ENCODE data around the gene SHC3.

SHC3 gene

DNA sequence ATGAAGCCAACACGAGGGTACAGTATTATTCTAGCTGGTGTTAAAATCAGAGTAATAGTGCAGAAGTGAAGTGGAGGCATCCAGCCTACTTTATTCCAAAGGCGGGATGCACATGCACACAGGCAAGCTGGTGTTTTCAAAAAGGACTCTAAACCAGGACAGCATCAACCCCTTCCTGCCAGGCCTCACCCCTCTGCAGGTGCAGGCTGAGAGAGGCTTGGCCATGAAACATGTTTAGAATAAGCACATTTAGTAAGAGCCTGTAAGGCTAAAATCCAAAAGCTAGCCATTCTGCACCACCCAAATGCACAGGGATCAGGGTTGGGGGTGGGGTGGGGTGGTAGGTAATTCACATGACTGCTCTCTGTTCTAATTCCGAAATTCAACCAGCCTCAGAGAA lies 71.2 kb downstream of the SHC3 start:
- no peak for DNase-seq (ENCODE audit: low spot score)

DNA sequence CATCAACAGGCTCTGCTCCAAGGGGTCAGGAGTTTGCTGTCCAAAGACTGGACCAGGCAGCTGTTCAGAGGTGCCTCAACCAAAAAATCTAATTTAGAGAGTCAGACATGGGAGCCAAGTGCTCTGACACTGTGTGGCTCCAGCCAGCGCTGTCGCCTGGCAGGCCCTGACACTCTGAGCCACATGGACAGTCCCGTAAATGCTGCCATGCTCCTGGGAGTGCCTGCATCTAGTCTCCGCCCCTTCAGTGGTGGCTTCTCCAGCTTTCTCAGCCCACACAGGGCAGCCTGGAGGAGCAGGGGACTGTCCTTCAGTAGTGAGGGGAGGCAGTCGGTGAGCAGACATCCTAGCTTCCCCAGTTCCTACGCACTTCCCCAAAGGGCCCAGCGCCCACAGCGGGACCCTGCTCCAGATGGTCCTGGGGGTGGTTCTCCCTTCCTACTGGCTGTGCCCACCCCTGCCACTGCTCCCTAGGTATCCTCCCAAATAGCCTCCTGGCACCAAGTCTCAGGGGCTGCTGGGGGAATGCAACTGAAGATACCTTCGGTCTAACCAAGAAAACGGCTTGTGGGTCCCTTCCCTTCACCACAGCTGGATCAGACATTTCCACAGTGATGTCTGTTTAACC lies 72.3 kb downstream of the SHC3 start:
- no peak for DNase-seq (ENCODE audit: low spot score)

DNA sequence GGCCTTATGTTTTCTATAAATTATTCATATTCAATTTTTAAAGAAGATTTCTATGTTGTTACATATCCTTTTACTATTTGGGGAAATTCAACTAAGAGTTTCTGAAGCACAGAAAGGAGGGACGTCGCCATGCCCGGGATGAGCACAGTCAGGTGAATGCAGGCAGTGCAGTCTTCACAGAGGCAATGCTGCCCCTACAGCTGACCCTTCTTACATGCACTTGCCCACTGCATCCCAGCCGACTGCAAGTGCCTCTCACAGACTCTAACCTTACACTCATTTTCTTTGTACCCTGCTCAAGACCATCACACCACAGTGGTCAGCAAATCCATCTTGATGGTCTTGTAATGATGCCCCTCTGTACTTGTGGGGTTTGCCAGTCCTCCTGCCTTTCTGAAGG lies 73.8 kb downstream of the SHC3 start:
- no peak for DNase-seq (ENCODE audit: low spot score)

DNA sequence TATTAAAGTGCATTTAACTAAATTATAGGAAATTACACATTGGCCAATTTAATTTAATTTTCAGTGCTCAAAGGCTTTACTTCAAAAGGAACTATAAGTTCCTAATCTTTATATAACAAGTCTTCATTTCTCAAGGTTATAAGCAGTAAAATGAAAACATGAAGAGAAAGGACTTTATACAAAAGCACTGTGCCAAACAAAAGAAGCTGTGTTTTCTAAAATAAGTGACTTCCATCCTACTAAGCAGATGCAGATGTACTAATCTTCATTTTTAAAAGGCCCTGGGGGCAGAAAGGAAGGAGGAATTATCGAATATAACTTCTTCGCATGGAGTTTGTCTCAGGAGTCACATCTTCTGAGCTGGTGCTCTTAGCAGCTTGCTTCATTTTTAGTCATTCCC lies 81.4 kb downstream of the SHC3 start:
- DNase-seq (ENCODE audit: low spot score) = no peak

DNA sequence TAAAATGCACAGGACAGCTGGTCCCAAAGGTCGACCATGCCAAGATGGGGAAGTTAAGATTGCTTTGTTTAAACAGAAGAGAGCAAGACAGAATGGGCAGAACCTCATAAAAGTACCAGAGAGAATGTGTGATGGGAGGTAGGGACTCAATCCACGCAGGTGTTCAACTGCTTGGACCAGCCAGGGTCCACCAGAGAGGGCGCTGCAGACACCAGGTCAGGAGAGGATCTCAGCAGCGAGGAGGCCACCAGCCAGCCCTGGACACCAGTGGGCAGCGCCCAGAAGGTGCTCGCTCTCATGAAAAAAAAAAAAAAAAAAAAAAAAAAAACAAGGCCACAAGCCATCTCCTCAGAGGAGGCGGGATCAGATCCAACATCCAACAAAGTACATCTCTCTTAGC lies 81.8 kb downstream of the SHC3 start:
- DNase-seq (ENCODE audit: low spot score) = no peak

DNA sequence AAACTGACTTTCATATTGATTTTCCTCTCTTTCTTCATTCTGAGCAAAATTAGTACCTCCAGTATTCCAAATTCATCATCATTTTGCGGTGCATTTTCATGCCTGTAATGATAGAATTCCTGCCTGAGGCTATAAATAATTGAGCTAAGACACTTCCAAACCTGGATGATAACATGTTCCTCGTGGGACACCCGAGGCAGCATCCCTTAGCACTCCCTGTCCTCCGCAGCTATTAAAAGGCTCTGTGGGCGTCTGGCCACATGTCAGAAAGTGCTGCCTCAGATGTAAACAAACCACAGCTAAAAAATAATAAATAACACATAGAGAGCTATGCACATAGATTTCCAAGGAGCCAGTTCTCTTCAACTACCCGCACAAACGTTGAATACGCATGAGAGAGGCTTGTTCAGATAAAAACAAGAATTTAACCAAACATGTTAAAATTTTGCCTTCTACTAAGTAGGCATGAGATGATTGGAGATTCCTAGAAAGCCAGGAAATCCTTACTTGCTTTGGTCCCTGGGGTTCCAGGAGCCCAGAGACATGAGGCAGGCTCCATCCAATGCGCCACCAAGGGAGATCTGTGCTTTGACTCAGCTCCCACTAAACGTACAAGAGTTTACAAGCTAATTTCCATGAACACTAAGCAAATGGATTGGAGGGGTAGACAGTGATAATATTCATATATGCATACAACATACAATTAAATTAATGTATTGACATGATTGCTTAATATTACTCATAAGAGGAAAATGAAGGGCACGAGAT lies 82.7 kb downstream of the SHC3 start:
- DNase-seq (ENCODE audit: low spot score) = no peak

DNA sequence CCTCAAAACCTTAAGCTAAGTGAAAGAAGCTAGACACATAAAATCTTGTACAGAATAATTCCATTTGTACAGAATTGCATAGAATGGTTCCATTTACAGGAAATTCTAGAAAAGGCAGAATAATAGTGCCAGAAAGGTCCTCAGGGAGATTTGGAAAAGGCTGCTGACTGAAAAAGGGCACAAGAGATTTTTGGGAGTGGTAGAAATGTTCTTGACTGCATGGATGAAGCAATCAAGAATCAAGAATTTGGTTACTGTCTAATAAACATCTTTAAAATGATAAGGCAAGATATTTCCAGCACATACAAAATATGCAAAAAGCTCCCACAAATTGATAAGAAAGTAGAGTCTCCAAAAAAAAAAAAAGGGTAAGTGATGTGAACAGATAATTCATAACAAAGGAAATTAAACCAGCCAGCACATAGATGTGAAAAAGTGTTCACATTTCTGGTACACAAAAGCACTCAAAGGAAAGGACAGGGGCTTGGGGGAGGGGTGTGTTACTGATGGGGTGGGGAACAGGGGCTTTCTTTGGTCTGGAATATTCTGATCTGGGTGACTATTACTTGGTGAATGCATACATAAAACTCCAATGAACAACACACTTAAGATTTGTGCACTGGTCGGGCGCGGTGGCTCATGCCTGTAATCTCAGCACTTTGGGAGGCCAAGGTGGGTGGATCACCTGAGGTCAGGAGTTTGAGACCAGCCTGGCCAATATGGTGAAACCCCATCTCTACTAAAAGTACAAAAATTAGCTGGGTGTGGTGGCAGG lies 85.2 kb downstream of the SHC3 start:
- DNase-seq (ENCODE audit: low spot score) = no peak

DNA sequence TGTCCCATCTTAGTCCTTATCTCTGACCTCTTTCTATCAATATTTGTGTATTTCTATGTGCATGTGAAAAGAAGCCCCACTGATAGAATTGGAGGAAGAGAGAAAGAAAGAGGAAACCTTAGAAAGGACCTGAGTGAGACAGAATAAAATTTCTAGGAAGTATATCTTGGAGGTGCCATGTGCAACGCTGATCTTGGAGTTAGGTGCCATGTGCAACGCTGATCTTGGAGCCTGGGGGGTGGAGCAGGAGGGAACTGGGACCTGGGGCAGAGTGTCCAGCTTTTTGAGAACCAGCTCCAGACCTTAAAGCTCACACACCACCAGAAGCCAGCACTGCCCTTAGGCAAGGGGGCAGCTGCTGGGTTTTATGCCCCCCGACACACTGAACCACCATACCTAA lies 89.4 kb downstream of the SHC3 start:
- no peak for DNase-seq (ENCODE audit: low spot score)

DNA sequence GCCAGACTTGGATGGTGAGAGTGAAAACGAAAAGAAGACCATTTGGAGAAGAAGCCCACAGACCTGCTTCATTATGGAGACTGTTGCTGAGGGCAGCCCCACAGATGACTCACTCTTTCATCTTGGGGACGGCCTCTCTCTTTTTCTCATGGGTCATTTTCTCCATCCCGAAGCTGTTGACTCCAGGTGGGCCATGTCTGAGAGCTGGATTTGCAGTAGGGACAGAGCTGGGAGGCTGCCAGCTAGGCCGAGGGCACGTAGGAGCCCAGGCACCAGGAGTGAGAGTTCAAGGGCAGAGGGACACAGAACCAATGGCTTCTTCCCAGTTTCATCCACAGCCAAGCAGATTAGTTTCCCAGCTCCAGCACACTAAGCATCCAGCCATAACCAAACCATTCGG lies 95.0 kb downstream of the SHC3 start:
- no peak for DNase-seq (ENCODE audit: low spot score)

DNA sequence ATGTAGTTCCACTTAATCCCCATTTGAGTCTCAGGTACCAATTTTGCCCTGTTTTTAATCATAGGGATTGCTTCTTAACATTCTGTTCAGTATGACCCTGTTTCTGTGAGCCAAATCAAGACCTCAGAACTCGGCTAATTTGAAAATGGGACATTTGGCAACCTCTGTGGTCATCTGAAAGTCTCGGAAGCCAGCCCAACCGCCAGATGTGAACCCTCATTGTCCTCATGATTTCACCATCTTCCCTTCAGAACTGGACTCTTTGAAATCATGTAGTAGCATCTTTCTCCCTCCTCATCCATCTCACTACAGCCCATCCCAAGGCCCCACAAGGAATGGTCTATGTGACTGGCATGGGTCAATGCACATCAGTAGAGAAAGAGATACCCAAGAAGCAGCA lies 98.4 kb downstream of the SHC3 start:
- peak; percentile 35 for DNase-seq (ENCODE audit: low spot score)

DNA sequence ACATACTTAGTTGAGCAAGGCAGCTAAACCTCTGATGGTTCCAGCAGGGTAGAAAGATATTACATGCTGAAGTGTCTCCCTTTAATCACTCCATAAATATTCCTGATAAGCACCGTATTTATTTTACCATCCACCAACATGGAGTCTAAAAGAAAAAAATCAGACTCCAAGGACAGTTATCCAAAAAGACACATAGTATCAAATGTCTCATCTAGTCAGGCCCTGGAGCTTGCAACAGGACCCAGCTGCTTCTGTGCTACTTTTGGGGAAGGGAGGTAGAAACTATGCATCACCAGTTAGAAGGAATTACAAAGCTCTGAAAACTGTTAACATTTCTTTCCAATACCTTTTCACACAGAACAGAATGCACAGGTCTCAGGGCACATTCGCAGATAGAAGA lies 99.2 kb downstream of the SHC3 start:
- no peak for DNase-seq (ENCODE audit: low spot score)

DNA sequence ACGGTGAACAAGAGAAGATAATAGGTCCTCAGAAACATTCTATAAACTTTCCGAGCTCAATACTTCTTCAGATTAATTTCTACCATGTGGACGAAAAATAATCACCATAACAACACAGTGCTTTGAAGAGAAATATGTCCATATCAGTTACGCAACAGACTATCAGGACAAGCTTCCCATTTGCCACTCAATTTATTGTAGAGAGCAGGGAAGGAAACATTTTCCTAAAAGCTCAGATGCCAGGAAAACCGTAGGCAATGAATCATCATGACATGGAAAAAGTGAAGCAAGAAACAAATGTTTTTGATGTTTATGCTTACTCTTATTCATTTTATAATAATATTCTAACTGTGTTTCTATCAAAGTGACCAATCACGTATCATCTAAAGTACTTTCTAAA lies 99.8 kb downstream of the SHC3 start:
- DNase-seq (ENCODE audit: low spot score) = peak; percentile 38

DNA sequence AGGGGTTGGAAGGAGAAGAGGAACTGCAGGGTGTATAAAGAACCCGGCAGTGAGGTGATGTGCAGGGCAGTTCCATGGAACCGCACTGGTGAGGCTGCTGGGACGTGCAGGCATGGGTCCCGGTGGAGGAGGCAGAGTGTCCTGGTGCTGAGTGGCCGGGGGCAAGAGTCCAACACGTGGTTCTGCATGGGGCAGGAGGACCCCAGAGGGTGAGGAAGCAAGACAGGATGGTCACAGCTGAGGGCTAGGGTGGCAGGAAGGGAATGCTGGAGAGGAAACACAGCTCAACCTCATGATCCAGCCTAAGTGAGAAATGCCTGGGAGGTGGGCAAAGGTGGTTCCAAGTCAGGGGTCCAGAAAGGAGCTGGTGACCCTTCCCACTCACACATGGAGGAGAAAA lies 100.2 kb downstream of the SHC3 start:
- no peak for DNase-seq (ENCODE audit: low spot score)

DNA sequence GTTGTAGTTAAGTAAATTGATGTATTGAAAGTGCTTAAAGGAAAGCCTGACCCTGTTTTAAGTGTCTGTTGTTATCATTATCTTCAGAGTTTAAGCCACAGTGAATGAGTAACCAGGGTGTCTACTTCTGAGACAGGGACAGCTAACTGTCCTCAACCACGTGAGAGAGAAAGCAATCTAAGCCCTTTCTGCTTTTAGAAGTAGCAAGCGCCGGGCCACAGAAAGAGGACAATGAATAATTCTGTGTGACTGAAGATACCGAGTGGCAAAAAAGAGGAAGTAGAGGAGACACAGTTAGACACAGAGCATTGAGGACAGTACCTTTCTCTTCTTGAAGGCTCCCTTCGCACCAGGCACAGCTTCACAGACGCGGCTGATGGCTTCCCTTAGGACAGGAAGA lies 101.1 kb downstream of the SHC3 start:
- DNase-seq (ENCODE audit: low spot score) = no peak

DNA sequence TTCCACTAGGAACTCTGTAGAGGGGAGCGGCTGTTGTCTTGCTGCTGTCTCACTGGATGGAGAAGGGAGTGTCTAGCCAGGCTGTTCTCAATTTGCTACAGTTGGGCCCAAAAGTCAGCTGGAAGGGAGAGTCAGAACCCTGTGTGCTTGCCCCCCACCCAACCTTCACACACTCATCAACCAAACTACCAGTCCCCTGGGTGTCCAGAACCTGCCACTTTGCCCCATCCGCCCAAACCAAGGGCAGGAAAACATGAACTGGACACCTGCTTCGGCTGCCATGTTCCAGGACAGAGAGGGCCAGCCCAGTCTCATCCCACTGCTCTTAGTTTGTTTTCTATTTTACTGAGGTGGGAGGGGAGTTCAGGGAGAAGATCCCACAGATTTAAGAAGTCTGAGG lies 105.2 kb downstream of the SHC3 start:
- DNase-seq (ENCODE audit: low spot score) = no peak

DNA sequence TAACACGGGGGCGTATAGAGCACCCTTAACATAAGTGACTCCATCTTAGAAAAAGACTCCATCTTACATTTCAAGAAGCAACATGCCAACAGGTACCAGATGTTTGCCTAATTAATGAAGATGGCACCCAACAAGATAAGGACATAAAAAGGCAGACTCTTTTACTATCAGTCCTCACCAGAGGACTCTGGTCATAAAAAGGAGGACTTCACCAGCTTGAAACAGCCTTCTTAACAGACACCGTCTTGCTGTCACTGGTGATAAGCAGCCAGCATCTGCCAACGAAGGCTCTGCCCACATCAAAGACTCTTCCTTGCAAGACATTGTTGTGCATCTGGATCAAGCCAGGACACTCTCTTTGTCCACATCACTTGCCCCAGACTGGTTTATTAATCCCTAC lies 107.0 kb downstream of the SHC3 start:
- no peak for DNase-seq (ENCODE audit: low spot score)

DNA sequence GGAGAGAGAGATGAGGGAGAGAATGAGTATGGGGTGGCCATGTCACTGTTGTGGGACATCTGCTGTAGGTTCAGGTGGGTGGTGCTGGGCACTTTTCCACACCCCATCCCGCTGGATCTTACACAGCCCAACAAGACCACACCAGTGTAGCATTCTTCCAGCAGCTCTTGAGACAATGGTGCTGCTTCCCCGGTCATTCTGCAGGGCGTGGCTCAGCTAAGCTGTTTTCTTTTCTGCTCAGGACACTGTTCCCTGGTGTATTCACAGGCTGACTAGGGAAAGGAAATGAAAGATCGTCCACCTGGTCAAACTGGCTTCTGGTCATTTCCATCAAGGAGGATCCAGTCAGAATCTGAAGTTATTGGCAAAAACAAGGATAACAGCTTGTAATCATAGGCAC lies 111.8 kb downstream of the SHC3 start:
- no peak for DNase-seq (ENCODE audit: low spot score)

DNA sequence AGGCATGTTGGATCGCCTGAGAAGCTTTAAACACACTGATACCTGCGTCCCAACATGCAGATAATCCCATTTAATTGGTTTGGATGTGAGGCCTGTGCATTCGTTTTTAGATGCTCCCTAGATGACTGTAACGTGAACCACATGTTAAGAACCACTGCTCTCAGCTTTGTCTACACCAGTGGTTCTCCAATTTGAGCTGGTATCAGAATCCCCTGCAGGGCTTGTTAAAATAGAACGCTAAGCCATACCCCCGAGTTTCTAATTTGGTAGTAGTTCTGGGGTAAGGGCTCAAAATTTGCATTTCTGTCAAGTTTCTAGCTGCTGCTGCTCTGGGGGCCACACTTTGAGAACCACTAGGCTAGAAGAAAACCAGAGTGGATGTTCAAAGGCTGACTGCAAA lies 112.7 kb downstream of the SHC3 start:
- DNase-seq (ENCODE audit: low spot score) = no peak

DNA sequence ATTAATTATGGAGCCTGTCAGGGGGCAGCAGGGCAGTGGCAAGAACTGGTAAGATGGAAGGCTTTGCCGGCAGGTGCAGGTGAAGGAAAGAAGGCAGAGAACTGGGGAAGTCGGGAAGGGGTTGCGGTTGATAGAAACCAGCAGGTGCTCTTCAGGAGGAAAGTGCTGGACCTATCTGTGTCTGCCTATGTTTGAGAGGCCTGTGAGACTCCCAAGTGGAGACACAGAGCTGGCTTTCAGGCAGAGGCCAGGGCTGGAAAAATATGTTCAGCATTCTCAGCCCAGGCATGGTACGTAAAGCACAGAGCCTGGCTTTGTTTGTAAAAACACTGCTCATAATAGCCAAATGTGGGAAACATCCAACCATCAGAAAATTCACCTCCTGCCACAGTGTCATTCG lies 117.8 kb downstream of the SHC3 start:
- DNase-seq (ENCODE audit: low spot score) = no peak

DNA sequence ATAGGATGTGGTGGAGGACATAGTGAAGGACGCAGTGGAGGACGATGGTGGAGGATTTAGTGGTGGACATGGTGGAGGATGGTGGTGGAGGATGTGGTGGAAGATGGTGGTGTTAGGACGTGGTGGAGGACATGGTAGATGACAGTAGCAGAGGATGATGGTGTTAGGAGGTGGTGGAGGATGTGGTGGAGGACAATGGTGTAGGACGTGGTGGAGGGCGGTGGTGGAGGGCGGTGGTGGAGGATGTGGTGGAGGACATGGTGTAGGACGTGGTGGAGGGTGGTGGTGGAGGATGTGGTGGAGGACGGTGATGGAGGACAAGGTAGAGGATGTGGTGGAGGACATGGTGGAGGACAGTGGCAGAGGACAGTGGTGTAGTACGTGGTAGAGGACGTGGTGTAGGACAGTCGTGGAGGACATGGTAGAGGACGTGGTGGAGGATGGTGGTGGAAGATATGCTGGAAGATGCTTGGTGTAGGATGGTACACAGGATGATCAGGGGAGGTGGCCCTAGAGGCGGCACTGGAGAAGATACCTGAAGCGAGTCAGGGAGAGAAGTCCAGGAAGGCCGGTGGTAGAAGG lies 118.6 kb downstream of the SHC3 start:
- DNase-seq (ENCODE audit: low spot score) = no peak

DNA sequence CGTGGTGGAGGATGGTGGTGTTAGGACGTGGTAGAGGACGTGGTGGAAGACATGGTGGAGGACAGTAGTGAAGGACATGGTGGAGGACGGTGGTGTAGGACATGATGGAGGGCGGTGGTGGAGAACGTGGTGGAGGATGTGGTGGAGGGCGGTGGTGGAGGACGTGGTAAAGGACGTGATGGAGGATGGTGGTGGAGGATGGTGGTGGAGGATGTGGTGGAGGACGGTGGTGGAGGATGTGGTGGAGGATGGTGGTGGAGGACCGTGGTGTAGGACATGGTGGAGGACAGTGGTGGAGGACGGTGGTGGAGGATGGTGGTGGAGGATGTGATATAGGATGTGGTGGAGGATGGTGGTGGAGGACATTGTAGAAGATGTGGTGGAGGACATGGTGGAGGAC lies 119.7 kb downstream of the SHC3 start:
- DNase-seq (ENCODE audit: low spot score) = no peak

DNA sequence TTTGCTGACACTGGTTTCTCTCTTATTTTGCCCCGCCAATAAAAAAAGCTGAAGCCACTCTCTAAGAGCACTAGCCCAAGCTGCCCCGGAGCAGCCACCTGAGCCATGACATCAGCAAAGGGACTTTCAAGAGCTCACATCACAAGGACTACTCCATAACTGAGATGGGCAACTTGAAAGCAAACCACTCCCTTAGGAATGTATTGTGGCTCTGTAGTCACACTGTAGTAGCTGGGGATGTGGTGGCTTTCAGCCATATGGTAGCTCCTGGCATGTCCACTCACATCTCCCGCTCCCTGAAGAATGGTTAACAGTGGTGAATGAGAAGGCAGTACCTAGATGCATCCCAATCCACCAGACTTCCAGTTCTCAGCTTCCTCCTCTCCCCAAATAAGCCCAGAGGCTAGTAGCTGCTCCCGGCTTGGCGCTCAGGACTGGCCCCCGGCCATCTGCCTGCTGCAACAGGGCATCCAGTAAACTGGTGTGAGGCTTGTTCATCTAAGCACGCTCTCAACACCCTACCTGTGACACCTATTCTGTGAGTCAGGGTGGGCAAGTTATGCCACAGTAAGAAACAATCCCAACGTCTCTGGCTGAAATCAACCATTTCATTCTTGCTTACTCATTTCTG lies 123.6 kb downstream of the SHC3 start:
- no peak for DNase-seq (ENCODE audit: low spot score)

DNA sequence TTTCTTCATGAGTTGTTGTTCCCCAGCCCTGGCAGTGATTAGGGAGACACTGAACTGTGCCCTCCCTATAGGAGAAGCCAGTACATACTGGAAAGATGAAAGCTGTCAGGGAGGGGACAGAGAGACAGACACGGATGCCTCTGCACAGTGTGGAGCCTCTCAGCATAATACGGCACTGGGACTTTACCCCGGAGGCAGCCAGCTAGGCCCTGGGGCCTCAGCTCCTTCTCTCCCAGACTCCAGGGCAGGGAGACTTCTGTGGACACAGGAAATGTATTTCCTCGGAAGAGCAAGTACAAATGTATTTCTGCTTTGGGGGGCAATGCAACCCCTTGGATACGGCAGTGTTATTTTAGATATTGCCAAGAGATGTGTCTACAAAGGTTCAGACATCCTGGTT lies 125.3 kb downstream of the SHC3 start:
- no peak for DNase-seq (ENCODE audit: low spot score)
